Effector memory CD8-positive, alpha-beta T cell (primary cell): ENCODE data around the gene ABLIM1.
"Not testable (repeated sequence)": the region's sequence is repeated elsewhere in the genome, so short reads cannot be mapped to it uniquely, and the experiment has no call there.

Source experiments
- ATAC-seq: fragments of 150-1000 bp; cut with Tn5 transposase; replicated peaks from 2 replicates; pipeline ENCODE4 v1.10.0; 2021; ENCODE audit warnings: mild to moderate bottlenecking, moderate library complexity
- DNase-seq, 3 experiments: peaks; one replicate each; pipeline ENCODE4 v3.0.0; 2021
- H3K27ac Mint-ChIP-seq, 2 donors: one replicate each; pipeline ENCODE4 v1.8.0; 2022; ENCODE audit warnings: mild to moderate bottlenecking in 2 of 2, mixed read lengths in 2 of 2, moderate library complexity in 2 of 2
- H3K27me3 Mint-ChIP-seq, 2 donors: one replicate each; pipeline ENCODE4 v1.8.0; 2022; ENCODE audit warnings: mixed read lengths in 2 of 2
- H3K36me3 Mint-ChIP-seq: one replicate; pipeline ENCODE4 v1.8.0; 2022; ENCODE audit warnings: mild to moderate bottlenecking, moderate library complexity, mixed read lengths; ENCODE audit not compliant: insufficient read depth
- H3K4me1 Mint-ChIP-seq, 2 donors: one replicate each; pipeline ENCODE4 v1.8.0; 2022; ENCODE audit warnings: low read depth in 2 of 2, mixed read lengths in 2 of 2
- H3K4me3 Mint-ChIP-seq, 2 donors: one replicate each; pipeline ENCODE4 v1.8.0; 2022; ENCODE audit warnings: mild to moderate bottlenecking in 2 of 2, mixed read lengths in 2 of 2, moderate library complexity in 2 of 2
- H3K9me3 Mint-ChIP-seq, 2 donors: one replicate each; pipeline ENCODE4 v1.8.0; 2022; ENCODE audit warnings: mixed read lengths in 2 of 2
- total RNA-seq, 9 experiments: gene quantifications; one replicate each; lab custom pipeline; 2026; lab: John Stamatoyannopoulos, UW

ABLIM1 gene
- total RNA-seq: 72.5 to 552 (median 161) reads per million in 9 experiments

GRCh38 chr10:114658175-114658574 is at the start of gene ABLIM1:
Gene ABLIM1 (minus strand): TSS chr10:114658275. CDS start chr10:114658200, 75 bp downstream.
- H3K4me3 Mint-ChIP-seq: no peak within 1 kb of the TSS
- H3K9me3 Mint-ChIP-seq: no peaks in the 10 kb centered on the region
- ATAC-seq (no peak), DNase-seq (no peak)
- no peak within 1 kb of the TSS for H3K27ac Mint-ChIP-seq
- H3K36me3 Mint-ChIP-seq: peaks cover 3% of the 10 kb centered on the region
- peaks cover 0 to 1% of the 10 kb centered on the region in 2 donors for H3K4me1 Mint-ChIP-seq
- H3K27me3 Mint-ChIP-seq: peaks cover 0 to 23% of the 10 kb centered on the region in 2 donors

GRCh38 chr10:114706458-114707055 is 48.5 kb upstream of the ABLIM1 start:
- Mint-ChIP-seq H3K4me3 (no peak overlapping the region), H3K27ac (no peak overlapping the region), H3K27me3 (peaks cover 10 to 38% of the 10 kb centered on the region in 2 donors), H3K4me1 (no peaks in the 10 kb centered on the region), H3K36me3 (no peaks in the 10 kb centered on the region), H3K9me3 (no peaks in the 10 kb centered on the region)
- DNase-seq (no peak), ATAC-seq (no peak)

GRCh38 chr10:114704679-114705078 is 46.6 kb upstream of the ABLIM1 start:
- Mint-ChIP-seq H3K9me3 (no peaks in the 10 kb centered on the region), H3K4me3 (no peak overlapping the region), H3K36me3 (no peaks in the 10 kb centered on the region), H3K27me3 (peaks cover 10 to 25% of the 10 kb centered on the region in 2 donors), H3K27ac (no peak overlapping the region), H3K4me1 (no peaks in the 10 kb centered on the region)
- ATAC-seq (no peak), DNase-seq (no peak)

DNA sequence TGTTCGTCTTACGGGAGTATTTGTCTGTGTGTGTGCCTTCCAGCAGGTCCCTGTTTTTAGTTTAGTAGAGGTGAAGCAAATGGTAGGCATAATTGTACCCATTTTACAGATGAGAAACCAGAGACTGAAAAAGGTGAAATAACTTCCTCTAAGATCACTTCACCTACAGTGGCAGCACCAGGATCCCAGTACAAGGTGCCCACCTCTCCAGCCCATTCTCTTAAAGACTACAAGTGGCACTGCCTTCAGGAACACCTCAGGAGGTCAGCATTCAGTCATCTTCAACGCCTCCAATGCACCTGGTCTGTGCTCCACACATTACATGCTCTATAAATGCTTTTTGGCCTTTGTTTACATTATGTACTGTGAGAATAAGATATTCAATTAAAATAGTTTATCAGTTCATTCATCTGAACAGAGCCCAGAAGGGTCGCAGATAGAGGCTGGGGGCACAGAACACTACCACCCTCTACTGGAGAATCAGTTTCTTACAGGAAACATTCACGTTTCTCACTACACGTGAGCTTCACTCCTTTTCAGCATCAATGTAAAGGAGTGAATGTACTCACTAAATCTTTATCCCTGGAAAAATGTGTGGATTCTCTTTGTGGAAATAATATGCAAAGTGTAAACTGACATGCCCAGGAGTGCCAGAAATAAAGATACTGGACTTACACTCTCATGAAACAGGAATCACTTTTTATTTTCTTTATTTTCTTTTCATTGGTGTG is 45.5 kb upstream of the ABLIM1 start:
- Mint-ChIP-seq H3K27ac (no peak overlapping the region), H3K36me3 (no peaks in the 10 kb centered on the region), H3K27me3 (peaks cover 10 to 25% of the 10 kb centered on the region in 2 donors), H3K4me1 (no peaks in the 10 kb centered on the region), H3K4me3 (no peak overlapping the region), H3K9me3 (no peaks in the 10 kb centered on the region)
- peak; percentile 36 for ATAC-seq
- DNase-seq: no peak

DNA sequence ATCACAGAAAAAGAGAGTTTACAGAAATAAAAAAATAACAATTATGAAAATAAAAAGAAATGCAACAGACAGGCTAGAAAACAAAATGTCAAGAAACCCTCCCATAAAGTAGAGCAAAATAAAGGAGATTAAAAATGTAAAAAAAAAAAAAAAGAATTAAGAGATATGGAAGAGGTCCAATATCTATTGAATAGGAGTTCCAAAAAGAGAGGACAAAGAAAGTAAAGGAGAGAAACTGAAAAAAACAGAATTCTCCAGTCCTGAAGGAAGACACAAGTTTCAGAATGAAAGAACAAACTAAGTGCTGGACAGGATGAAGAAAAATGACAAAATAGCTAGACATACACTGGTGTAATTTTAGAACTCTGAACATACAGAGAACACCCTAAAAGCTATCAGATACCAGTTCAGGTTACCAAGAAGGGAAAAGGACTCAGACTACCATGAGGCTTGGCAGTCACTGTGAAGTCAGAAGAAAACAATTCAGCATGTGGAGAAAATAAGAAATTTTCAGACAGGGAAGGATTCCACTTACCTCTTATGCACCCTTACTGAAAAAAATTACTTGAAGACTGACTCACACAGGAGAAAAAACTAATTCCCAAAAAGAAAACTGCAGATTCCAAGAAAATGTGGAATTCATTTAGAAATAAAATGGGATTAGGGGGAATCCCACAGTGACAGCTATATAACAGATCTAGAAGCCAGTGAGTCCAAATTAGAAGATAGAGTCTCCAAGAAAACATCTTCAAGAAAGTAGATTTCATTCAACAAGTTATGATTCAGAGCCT is 40.4 kb upstream of the ABLIM1 start:
- Mint-ChIP-seq H3K27me3 (peaks cover 11 to 13% of the 10 kb centered on the region in 2 donors), H3K4me1 (peaks cover 2 to 5% of the 10 kb centered on the region in 2 donors), H3K27ac (no peak overlapping the region), H3K4me3 (no peak overlapping the region), H3K9me3 (no peaks in the 10 kb centered on the region), H3K36me3 (no peaks in the 10 kb centered on the region)
- no peak for ATAC-seq
- DNase-seq: no peak

GRCh38 chr10:114697061-114697598 is 39.1 kb upstream of the ABLIM1 start:
- H3K27ac Mint-ChIP-seq: no peak overlapping the region
- ATAC-seq: no peak
- no peak overlapping the region for H3K4me3 Mint-ChIP-seq
- peaks cover 11 to 13% of the 10 kb centered on the region in 2 donors for H3K27me3 Mint-ChIP-seq
- DNase-seq: no peak
- H3K9me3 Mint-ChIP-seq: no peaks in the 10 kb centered on the region
- H3K4me1 Mint-ChIP-seq: peaks cover 2 to 5% of the 10 kb centered on the region in 2 donors
- H3K36me3 Mint-ChIP-seq: no peaks in the 10 kb centered on the region

DNA sequence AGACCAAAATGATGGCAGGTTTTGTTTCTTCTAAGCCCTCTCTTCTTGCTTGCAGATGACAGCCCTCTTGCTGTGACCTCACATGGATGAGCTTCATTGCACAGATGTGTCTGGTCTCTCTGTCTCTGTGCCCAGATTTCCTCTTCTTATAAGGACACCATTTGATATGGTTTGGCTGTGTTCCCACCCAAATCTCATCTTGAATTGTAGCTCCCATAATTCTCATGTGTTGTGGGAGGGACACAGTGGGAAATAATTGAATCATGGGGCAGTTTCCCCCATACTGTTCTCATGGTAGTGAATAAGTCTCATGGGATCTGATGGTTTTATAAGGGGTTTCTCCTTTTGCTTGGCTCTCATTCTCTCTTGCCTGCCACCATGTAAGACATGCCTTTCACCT is 38.2 kb upstream of the ABLIM1 start:
- peaks cover 11 to 13% of the 10 kb centered on the region in 2 donors for H3K27me3 Mint-ChIP-seq
- not testable (repeated sequence) for H3K4me1 Mint-ChIP-seq, H3K36me3 Mint-ChIP-seq, ATAC-seq, H3K27ac Mint-ChIP-seq, H3K4me3 Mint-ChIP-seq, H3K9me3 Mint-ChIP-seq, DNase-seq

- DNase-seq: peak; percentile 12 to 24 (median 17)
- Mint-ChIP-seq H3K4me3 (peak overlapping the region in 1 of 2 donors; percentile 38), H3K27me3 (peaks cover 11 to 13% of the 10 kb centered on the region in 2 donors), H3K4me1 (peaks cover 2 to 5% of the 10 kb centered on the region in 2 donors), H3K27ac (no peak overlapping the region), H3K9me3 (no peaks in the 10 kb centered on the region), H3K36me3 (no peaks in the 10 kb centered on the region)
- peak; percentile 49 for ATAC-seq
Observed at GRCh38 chr10:114694752-114695151, 36.7 kb upstream of the ABLIM1 start.

DNA sequence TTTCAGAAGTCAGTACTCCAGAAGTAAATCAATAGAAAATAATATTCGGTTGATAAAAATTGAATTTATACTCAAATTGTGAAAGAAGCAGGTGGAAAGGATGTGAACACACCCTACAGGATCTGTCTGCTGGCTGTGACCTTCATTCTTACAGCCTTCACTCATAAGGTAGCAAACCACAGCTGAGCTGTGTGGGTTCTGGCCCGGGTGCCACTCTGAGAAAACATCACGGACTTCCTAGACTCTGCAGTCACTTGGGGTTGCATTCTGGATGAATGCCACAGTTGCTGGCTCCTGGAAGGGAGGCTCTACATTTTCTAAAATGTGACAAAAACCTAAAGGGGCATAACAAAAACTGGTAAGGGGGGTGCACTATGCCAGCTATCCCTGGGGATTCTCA is 36.0 kb upstream of the ABLIM1 start:
- peaks cover 2 to 5% of the 10 kb centered on the region in 2 donors for H3K4me1 Mint-ChIP-seq
- DNase-seq (peak; percentile 6 to 14 (median 9)), ATAC-seq (peak; percentile 96)
- no peaks in the 10 kb centered on the region for H3K9me3 Mint-ChIP-seq
- H3K4me3 Mint-ChIP-seq: no peak overlapping the region
- H3K36me3 Mint-ChIP-seq: no peaks in the 10 kb centered on the region
- peak overlapping the region; percentile 35 to 63 for H3K27ac Mint-ChIP-seq
- peaks cover 11 to 13% of the 10 kb centered on the region in 2 donors for H3K27me3 Mint-ChIP-seq

DNA sequence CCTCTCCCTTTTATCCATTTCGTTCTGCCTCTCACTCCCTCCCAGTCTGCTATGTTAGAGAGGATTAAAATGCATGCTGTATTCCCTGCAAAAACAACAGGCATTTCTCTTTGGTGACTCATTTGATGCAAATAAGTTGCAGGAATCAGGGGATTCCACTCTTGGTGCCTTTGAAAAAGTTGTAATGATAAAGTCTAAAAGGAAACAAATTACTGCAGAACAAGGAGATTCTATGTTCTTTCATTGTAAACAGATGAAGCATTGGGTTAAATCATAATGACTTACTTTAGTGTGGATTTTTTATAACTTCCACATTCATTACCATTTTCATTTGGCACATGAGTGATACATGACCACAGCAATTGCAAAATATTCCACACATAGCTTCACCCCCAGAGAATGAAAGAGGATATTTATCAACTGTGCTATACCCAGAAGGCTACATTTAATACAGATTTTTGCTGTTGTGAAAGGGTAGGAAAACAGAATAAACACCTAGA is 33.4 kb upstream of the ABLIM1 start:
- peaks cover 2 to 5% of the 10 kb centered on the region in 2 donors for H3K4me1 Mint-ChIP-seq
- H3K27me3 Mint-ChIP-seq: peaks cover 4 to 5% of the 10 kb centered on the region in 2 donors
- ATAC-seq (no peak), DNase-seq (no peak)
- H3K27ac Mint-ChIP-seq: no peak overlapping the region
- H3K4me3 Mint-ChIP-seq: no peak overlapping the region
- H3K36me3 Mint-ChIP-seq: no peaks in the 10 kb centered on the region
- H3K9me3 Mint-ChIP-seq: no peaks in the 10 kb centered on the region

- Mint-ChIP-seq H3K36me3 (no peaks in the 10 kb centered on the region), H3K9me3 (no peaks in the 10 kb centered on the region), H3K4me3 (no peak overlapping the region), H3K27ac (no peak overlapping the region), H3K4me1 (no peaks in the 10 kb centered on the region), H3K27me3 (no peaks in the 10 kb centered on the region)
- ATAC-seq (no peak), DNase-seq (no peak)
Observed at GRCh38 chr10:114688786-114689185, 30.7 kb upstream of the ABLIM1 start.

- H3K27me3 Mint-ChIP-seq: no peaks in the 10 kb centered on the region
- ATAC-seq (no peak), DNase-seq (no peak)
- H3K36me3 Mint-ChIP-seq: no peaks in the 10 kb centered on the region
- no peak overlapping the region for H3K4me3 Mint-ChIP-seq
- no peaks in the 10 kb centered on the region for H3K9me3 Mint-ChIP-seq
- no peaks in the 10 kb centered on the region for H3K4me1 Mint-ChIP-seq
- H3K27ac Mint-ChIP-seq: no peak overlapping the region
Observed at GRCh38 chr10:114687459-114687858, 29.4 kb upstream of the ABLIM1 start.

GRCh38 chr10:114686013-114686412 is 27.9 kb upstream of the ABLIM1 start:
- Mint-ChIP-seq H3K9me3 (no peaks in the 10 kb centered on the region), H3K36me3 (no peaks in the 10 kb centered on the region), H3K4me3 (no peak overlapping the region), H3K27ac (peak overlapping the region in 1 of 2 donors; percentile 19), H3K27me3 (peaks cover 0 to 6% of the 10 kb centered on the region in 2 donors), H3K4me1 (no peaks in the 10 kb centered on the region)
- ATAC-seq (no peak), DNase-seq (no peak)
